Panc1 (cell line): ENCODE measurements around the gene ZNF287. TPM values are rescaled to one million over a fixed set of nuclear protein-coding genes. Genes with fewer than 3 reads are reported as not detected.

Source experiments
- ATAC-seq: fragments of 200-7000 bp; cut with Tn5 transposase; 2 replicates; pipeline ENCODE4 v1.9.1; 2020; ENCODE audit warnings: mild to moderate bottlenecking, moderate library complexity
- Bru-seq: library from RNA; stranded (reverse); fragments of 400-500 nt; gene quantifications from one replicate; lab custom pipeline; 2021; lab: Mats Ljungman, UMichigan
- BruChase-seq, 2 experiments: library from RNA; stranded (reverse); fragments of 400-500 nt; gene quantifications; one replicate each; lab custom pipeline; 2021; lab: Mats Ljungman, UMichigan
- BruUV-seq: library from RNA; stranded (reverse); fragments of 400-500 nt; replicated peaks from 2 replicates; lab custom pipeline; 2021; lab: Mats Ljungman, UMichigan
- CTCF ChIA-PET: fragments of 300-600 bp; sonication (Branson Sonifier 250); formaldehyde crosslinking; loops from one replicate; lab custom pipeline; 2022; ENCODE audit warnings: antibody characterized with exemption; lab: Charles Lee
- POLR2A ChIA-PET: fragments of 300-600 bp; sonication (Branson Sonifier 250); formaldehyde crosslinking; loops from one replicate; lab custom pipeline; 2022; ENCODE audit warnings: antibody characterized with exemption; lab: Charles Lee
- DNase-seq: peaks from one replicate; pipeline ENCODE4 v3.0.0-alpha.2; 2010; ENCODE audit warnings: low read depth, low spot score
- H3K27ac ChIP-seq: 2 replicates; pipeline ENCODE4 v1.5.1; 2011; ENCODE audit warnings: mild to moderate bottlenecking, low read length, inconsistent platforms
- H3K27me3 ChIP-seq: fragments of 200-500 bp; sonication (Bioruptor generic); 2 replicates; pipeline ENCODE4 v1.6.0; 2014; ENCODE audit warnings: low read length, inconsistent platforms; ENCODE audit not compliant: control insufficient read depth, insufficient read depth
- H3K36me3 ChIP-seq: fragments of 200-500 bp; sonication (Bioruptor generic); 2 replicates; pipeline ENCODE4 v1.5.1; 2014; ENCODE audit warnings: inconsistent platforms, mild to moderate bottlenecking, low read length, moderate library complexity; ENCODE audit not compliant: control insufficient read depth, insufficient read depth
- H3K4me1 ChIP-seq: 2 replicates; pipeline ENCODE4 v1.5.1; 2011; ENCODE audit warnings: inconsistent platforms, mild to moderate bottlenecking, low read length, moderate library complexity; ENCODE audit not compliant: control insufficient read depth, insufficient read depth
- H3K4me3 ChIP-seq, 2 experiments: 2 replicates each; pipeline ENCODE4 v1.5.1; 2011 to 2012; ENCODE audit warnings: low read depth in 2 of 2, low read length in 2 of 2, mild to moderate bottlenecking in 2 of 2, inconsistent platforms in 1 of 2, moderate library complexity in 1 of 2
- H3K9me3 ChIP-seq: fragments of 200-500 bp; sonication (Bioruptor generic); 2 replicates; pipeline ENCODE4 v1.5.1; 2014; ENCODE audit warnings: low read depth, mild to moderate bottlenecking, inconsistent platforms, low read length, moderate library complexity; ENCODE audit not compliant: control insufficient read depth, insufficient read depth
- CTCF ChIP-seq: fragments of 450-650 bp; IDR thresholded peaks from 2 replicates; pipeline ENCODE4 v1.5.1; 2017; ENCODE audit warnings: mild to moderate bottlenecking
- POLR2AphosphoS5 ChIP-seq: IDR thresholded peaks from 2 replicates; pipeline ENCODE4 v1.6.1; 2012; ENCODE audit warnings: mild to moderate bottlenecking, low read depth, low read length, moderate library complexity
- REST ChIP-seq, 2 experiments: IDR thresholded peaks; 2 replicates each; pipeline ENCODE4 v1.6.1; 2011 to 2012; ENCODE audit warnings: low read depth in 2 of 2, control low read depth in 1 of 2, low read length in 1 of 2, mild to moderate bottlenecking in 1 of 2, moderate library complexity in 1 of 2; ENCODE audit not compliant: insufficient read depth in 1 of 2
- SIN3A ChIP-seq: IDR thresholded peaks from 2 replicates; pipeline ENCODE4 v1.6.1; 2012; ENCODE audit warnings: low read depth, mild to moderate bottlenecking, low read length, moderate library complexity, borderline replicate concordance; ENCODE audit not compliant: insufficient read depth
- TCF7L2 ChIP-seq: IDR thresholded peaks from 2 replicates; pipeline ENCODE4 v1.6.1; 2011; ENCODE audit warnings: mild to moderate bottlenecking, low read depth, low read length, inconsistent platforms
- in situ Hi-C: cut with HindIII; loops from 2 replicates; pipeline ENCODE4 v1.10.0; 2016; ENCODE audit warnings: low sequenced_read_pairs, low pct_unique_long_range_greater_than_20kb
- intact Hi-C: fragments of 100-400 bp; cut with micrococcal nuclease; formaldehyde crosslinking; loops from one replicate; pipeline ENCODE4 v1.10.0; 2022; ENCODE audit not compliant: unreplicated experiment
- long read RNA-seq: library from polyadenylated mRNA; unstranded; transcript quantifications from one replicate; pipeline ENCODE4 v2.0.0, GENCODE V29; 2021; ENCODE audit not compliant: unreplicated experiment
- polyA plus RNA-seq: library from polyadenylated mRNA; unstranded; fragments of >200 nt; gene quantifications from one replicate; pipeline ENCODE4 v1.2.1, GENCODE V29; 2012; ENCODE audit warnings: missing spikeins; ENCODE audit not compliant: insufficient read length
- total RNA-seq: library from RNA; stranded (reverse); gene quantifications from one replicate; pipeline ENCODE4 v1.2.1, GENCODE V29; 2021; ENCODE audit not compliant: unreplicated experiment

ZNF287 gene
- total RNA-seq = 12.3 TPM
- polyA plus RNA-seq = 12.3 TPM
- Bru-seq, nascent RNA = percentile 45 among the genes with signal in this experiment
- percentile 45 among the genes with signal in this experiment for BruChase-seq, experiment 1, labeled RNA remaining after a 2-hour chase
- BruChase-seq, experiment 2, labeled RNA remaining after a 6-hour chase = percentile 40 among the genes with signal in this experiment
- long read RNA-seq, transcript ZNF287-202 (6 exons, 3,208 nt) = major isoform, 16 of 25 reads
- long read RNA-seq, partial matches to known transcripts = 3 of 25 reads
- long read RNA-seq, other reads (novel, unspliced or antisense) = 6 of 25 reads

DNA sequence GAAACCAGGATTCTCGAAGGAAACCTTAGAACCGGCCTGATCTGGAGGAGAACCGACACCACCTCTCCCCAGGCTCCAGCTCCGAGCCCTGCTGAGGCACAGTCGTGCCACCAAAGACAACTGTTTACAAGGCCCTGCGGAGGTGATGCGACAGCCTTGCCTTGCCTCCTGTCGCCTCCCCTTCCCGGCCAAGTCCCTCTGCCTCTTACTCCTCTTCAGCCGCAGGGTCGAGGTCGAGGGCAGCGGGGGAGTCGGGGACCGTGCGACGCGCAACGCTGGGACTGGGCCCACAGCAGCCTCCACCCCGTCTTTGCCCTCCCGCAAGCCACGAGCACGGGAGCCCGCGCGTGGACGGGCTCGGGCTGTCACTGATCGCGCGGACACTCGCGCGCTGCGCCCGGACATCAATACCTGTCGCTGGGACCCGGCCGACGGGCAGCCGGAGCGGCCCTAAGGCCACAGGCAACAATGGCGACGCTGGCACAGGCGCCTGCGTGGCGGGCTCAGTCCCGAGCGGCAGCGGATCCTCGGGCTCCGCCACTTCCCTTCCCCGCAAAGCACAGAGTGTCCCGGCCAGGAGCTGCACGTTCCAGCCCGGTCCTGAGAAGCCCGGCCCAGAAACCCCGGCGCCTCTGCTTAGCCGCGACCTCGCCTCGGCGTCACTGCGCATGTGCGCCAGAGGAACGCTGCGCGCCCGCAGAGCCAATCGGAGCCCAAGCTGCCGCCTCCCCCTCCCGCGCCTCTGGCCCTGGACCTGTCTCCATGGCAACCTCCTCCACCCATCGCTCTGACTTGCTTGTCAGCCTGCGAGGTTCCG lies at the start of gene ZNF287:
Gene ZNF287 (minus strand): TSS at position 664 of the 817 bp plus-strand sequence. CDS start 1,473 bp downstream, outside the sequence.
- DNase-seq (peak; percentile 48), ATAC-seq (peak; percentile 99)
- Histone ChIP-seq H3K27me3 (no peaks in the 10 kb centered on the region), H3K36me3 (no peaks in the 10 kb centered on the region; the same call in 1 of the 2 replicates), H3K27ac (peak within 1 kb of the TSS; percentile 61), H3K9me3 (no peaks in the 10 kb centered on the region; the same call in 1 of the 2 replicates), H3K4me3 (peak within 1 kb of the TSS; percentile 60 to 79), H3K4me1 (peaks cover 4% of the 10 kb centered on the region)
- ChIA-PET CTCF (no interaction called here), POLR2A (no interaction called here)
- no TSS peak for BruUV-seq
- intact Hi-C loops (no loop called here), in situ Hi-C loops (no loop called here)
- peak; percentile 30; the same call in 1 of the 2 replicates for TF ChIP-seq POLR2AphosphoS5
- no peak for TF ChIP-seq CTCF
- no peak for TF ChIP-seq REST (IDR thresholded peaks at IDR 0.05; ENCODE audit: insufficient read depth in 1 of 2, low read depth in 2 of 2, low read length in 1 of 2)
- no peak for TF ChIP-seq TCF7L2
- TF ChIP-seq SIN3A = no peak

GRCh38 chr17:16617481-16618060 lies 48.6 kb upstream of the ZNF287 start:
- POLR2A ChIA-PET = no interaction called here

More at GRCh38 chr17:16617481-16618060, 48.6 kb upstream of the ZNF287 start:
- DNase-seq (no peak), ATAC-seq (no peak)
- Histone ChIP-seq H3K36me3 (no peaks in the 10 kb centered on the region), H3K4me3 (no peak overlapping the region), H3K27me3 (no peaks in the 10 kb centered on the region), H3K27ac (no peak overlapping the region), H3K4me1 (no peaks in the 10 kb centered on the region), H3K9me3 (peaks cover 59% of the 10 kb centered on the region)
- no peak for TF ChIP-seq POLR2AphosphoS5
- no peak for TF ChIP-seq TCF7L2
- TF ChIP-seq CTCF = no peak
- in situ Hi-C loops = no loop called here
- CTCF ChIA-PET = no interaction called here
- intact Hi-C loops = no loop called here
- BruUV-seq = no TSS peak
